ENCODE results near the gene SLC1A2.

DNA sequence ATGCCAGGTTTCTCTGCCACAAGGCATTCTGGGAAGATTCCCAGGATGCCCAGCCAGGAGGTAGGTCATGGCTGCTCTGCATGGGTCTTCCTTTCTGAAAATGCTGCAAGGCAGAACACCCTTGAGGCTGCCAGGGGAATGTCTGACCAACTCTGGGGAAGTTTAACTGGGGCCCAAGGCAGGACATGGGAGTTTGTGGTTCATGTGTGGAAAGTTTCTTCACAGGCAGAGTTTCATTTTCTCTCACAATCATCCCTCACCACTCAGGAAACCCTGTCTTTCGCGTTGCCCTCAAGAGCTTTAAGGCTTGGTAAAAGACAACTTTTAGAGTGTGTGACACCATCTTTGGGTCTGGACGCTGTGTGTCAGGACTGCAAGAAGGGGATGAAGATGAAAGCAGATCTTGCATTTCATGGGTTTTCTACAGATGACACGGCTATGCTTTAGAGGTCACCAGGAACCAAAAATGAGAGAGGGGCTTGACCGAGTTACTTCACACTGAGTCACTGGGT lies 146.9 kb downstream of the SLC1A2 start:
- no peak for TF ChIP-seq CTBP1 (IDR thresholded peaks at IDR 0.05; ENCODE audit: borderline replicate concordance)
- no peak for TF ChIP-seq ELF4 (IDR thresholded peaks at IDR 0.05)
- TF ChIP-seq HDGF (IDR thresholded peaks at IDR 0.05; ENCODE audit: borderline replicate concordance): no peak
- no peak for TF ChIP-seq TARDBP (IDR thresholded peaks at IDR 0.05)
- no peak for TF ChIP-seq BHLHE40 (IDR thresholded peaks at IDR 0.05; ENCODE audit: borderline replicate concordance)
- TF ChIP-seq FOXK2 (IDR thresholded peaks at IDR 0.05): no peak
- TF ChIP-seq ZNF384 (IDR thresholded peaks at IDR 0.05): no peak
- no peak for TF ChIP-seq SUZ12 (IDR thresholded peaks at IDR 0.05)
- TF ChIP-seq ARNT (IDR thresholded peaks at IDR 0.05): no peak
- TF ChIP-seq FOXA1 (IDR thresholded peaks at IDR 0.05): no peak
- no peak for TF ChIP-seq FOXM1 (IDR thresholded peaks at IDR 0.05; ENCODE audit: borderline replicate concordance)

All from HEK293T (cell line).